DOHH2 (cell line): ENCODE results near the gene CDC42EP1.

Source experiments
- H3F3A ChIP-seq: fragments of 200-600 bp; sonication (generic), shearing (Covaris generic); 2 replicates; pipeline ENCODE4 v1.6.0; 2016; ENCODE audit warnings: antibody characterized with exemption, mild to moderate bottlenecking; ENCODE audit not compliant: control insufficient read depth, insufficient read depth
- H3K27ac ChIP-seq: fragments of 200-600 bp; sonication (generic); 2 replicates; pipeline ENCODE4 v1.5.1; 2014; ENCODE audit warnings: low read depth, mild to moderate bottlenecking, low read length, moderate library complexity
- H3K27me3 ChIP-seq: fragments of 200-600 bp; sonication (generic); 2 replicates; pipeline ENCODE4 v1.6.1; 2014; ENCODE audit warnings: mild to moderate bottlenecking, low read length, mixed read lengths; ENCODE audit not compliant: control insufficient read depth
- H3K36me3 ChIP-seq: fragments of 200-600 bp; sonication (generic); 2 replicates; pipeline ENCODE4 v1.6.1; 2014; ENCODE audit warnings: mild to moderate bottlenecking, low read length, moderate library complexity, mixed read lengths; ENCODE audit not compliant: control insufficient read depth
- H3K4me1 ChIP-seq: fragments of 200-600 bp; sonication (generic); 2 replicates; pipeline ENCODE4 v1.6.1; 2014; ENCODE audit warnings: mild to moderate bottlenecking, low read length, mixed read lengths; ENCODE audit not compliant: control insufficient read depth
- H3K4me2 ChIP-seq: fragments of 200-600 bp; sonication (generic); 2 replicates; pipeline ENCODE4 v1.6.0; 2014; ENCODE audit warnings: mild to moderate bottlenecking, low read length, moderate library complexity
- H3K4me3 ChIP-seq: fragments of 200-600 bp; sonication (generic); 2 replicates; pipeline ENCODE4 v1.5.1; 2014; ENCODE audit warnings: mild to moderate bottlenecking, low read length, mixed read lengths
- H3K79me2 ChIP-seq: fragments of 200-600 bp; sonication (generic); 2 replicates; pipeline ENCODE4 v1.6.1; 2014; ENCODE audit warnings: mild to moderate bottlenecking, low read length, mixed read lengths; ENCODE audit not compliant: control insufficient read depth
- H3K9me2 ChIP-seq: fragments of 200-600 bp; sonication (generic); replicated peaks from 2 replicates; pipeline ENCODE4 v1.6.1; 2014; ENCODE audit warnings: mild to moderate bottlenecking, low read length, mixed read lengths; ENCODE audit not compliant: control insufficient read depth
- H3K9me3 ChIP-seq: fragments of 200-600 bp; sonication (generic); 2 replicates; pipeline ENCODE4 v1.6.1; 2014; ENCODE audit warnings: antibody characterized with exemption, low read length, mixed read lengths; ENCODE audit not compliant: control insufficient read depth, insufficient read depth
- H4K20me1 ChIP-seq: fragments of 200-600 bp; sonication (generic); 2 replicates; pipeline ENCODE4 v1.6.0; 2014; ENCODE audit warnings: low read depth, mild to moderate bottlenecking, antibody characterized with exemption, low read length, moderate library complexity; ENCODE audit not compliant: control insufficient read depth, insufficient read depth
- CTCF ChIP-seq: fragments of 200-600 bp; sonication (generic); IDR thresholded peaks from one replicate; pipeline ENCODE4 v1.5.1; 2014; ENCODE audit warnings: antibody characterized with exemption, mild to moderate bottlenecking, low read depth, low read length; ENCODE audit not compliant: poor library complexity, severe bottlenecking
- EZH2phosphoT487 ChIP-seq: fragments of 200-600 bp; sonication (generic); IDR thresholded peaks from 2 replicates; pipeline ENCODE4 v1.6.1; 2017; ENCODE audit warnings: borderline replicate concordance, mild to moderate bottlenecking, antibody characterized with exemption, low read length, moderate library complexity, mixed read lengths

CDC42EP1 gene

GRCh38 chr22:37611207-37611606 is 50.9 kb downstream of the CDC42EP1 start:
- no peak overlapping the region for H3K27ac ChIP-seq
- H3K4me2 ChIP-seq: peak overlapping the region; percentile 95
- H4K20me1 ChIP-seq: no peaks in the 10 kb centered on the region
- H3K4me1 ChIP-seq: peaks cover 38% of the 10 kb centered on the region
- TF ChIP-seq EZH2phosphoT487 (no peak), CTCF (no peak)
- peaks cover 11% of the 10 kb centered on the region for H3F3A ChIP-seq
- H3K4me3 ChIP-seq: peak overlapping the region; percentile 98
- H3K79me2 ChIP-seq: peaks cover 44% of the 10 kb centered on the region
- H3K9me3 ChIP-seq: no peaks in the 10 kb centered on the region
- peaks cover 49% of the 10 kb centered on the region for H3K36me3 ChIP-seq
- H3K27me3 ChIP-seq: no peaks in the 10 kb centered on the region
- no peaks in the 10 kb centered on the region for H3K9me2 ChIP-seq

GRCh38 chr22:37616201-37617083 is 56.2 kb downstream of the CDC42EP1 start:
- Histone ChIP-seq H3K27ac (peak overlapping the region; percentile 94), H3K27me3 (no peaks in the 10 kb centered on the region), H3F3A (peaks cover 6% of the 10 kb centered on the region; the same call in 1 of the 2 replicates), H3K4me2 (no peak overlapping the region), H3K9me2 (no peaks in the 10 kb centered on the region), H3K4me3 (no peak overlapping the region), H4K20me1 (no peaks in the 10 kb centered on the region), H3K79me2 (peaks cover 31% of the 10 kb centered on the region), H3K9me3 (no peaks in the 10 kb centered on the region), H3K4me1 (peaks cover 41% of the 10 kb centered on the region), H3K36me3 (peaks cover 78% of the 10 kb centered on the region)
- no peak for TF ChIP-seq CTCF
- no peak for TF ChIP-seq EZH2phosphoT487

- H3K27ac ChIP-seq: peak overlapping the region; percentile 94
These were observed 57.2 kb downstream of the CDC42EP1 start for GRCh38 chr22:37617431-37617830.

More at GRCh38 chr22:37617431-37617830, 57.2 kb downstream of the CDC42EP1 start:
- no peak for TF ChIP-seq EZH2phosphoT487
- no peak for TF ChIP-seq CTCF
- Histone ChIP-seq H3F3A (peaks cover 6% of the 10 kb centered on the region; the same call in 1 of the 2 replicates), H3K27me3 (no peaks in the 10 kb centered on the region), H3K9me2 (no peaks in the 10 kb centered on the region), H3K4me2 (peak overlapping the region; percentile 94), H4K20me1 (no peaks in the 10 kb centered on the region), H3K79me2 (peaks cover 26% of the 10 kb centered on the region), H3K4me1 (peaks cover 40% of the 10 kb centered on the region), H3K9me3 (no peaks in the 10 kb centered on the region), H3K36me3 (peaks cover 77% of the 10 kb centered on the region), H3K4me3 (peak overlapping the region; percentile 70; the same call in 1 of the 2 replicates)
